A549 (cell line): Measurements from ENCODE around the gene CSNK1A1L. TPM values are rescaled to one million over a fixed set of nuclear protein-coding genes. Genes with fewer than 3 reads are reported as not detected.

Source experiments
- ATAC-seq, 2 experiments: fragments of 200-7000 bp in 1 of 2; fragments of >200 bp in 1 of 2; cut with Nextera tagmentation in 1 of 2; cut with Tn5 transposase in 1 of 2; 3 replicates each; pipeline versions ENCODE4 v1.8.0 to v1.9.1; 2018 to 2020; ENCODE audit warnings: mild to moderate bottlenecking in 1 of 2, moderate library complexity in 1 of 2
- CTCF ChIA-PET: fragments of 300-600 bp; sonication (Branson Sonifier 250); formaldehyde crosslinking; extraction: SDS; loops from one replicate; lab custom pipeline; 2021; ENCODE audit warnings: antibody characterized with exemption, inconsistent platforms; lab: Yijun Ruan, JAX
- POLR2A ChIA-PET: fragments of 350-600 bp; formaldehyde crosslinking; extraction: SDS; loops from one replicate; lab custom pipeline; 2021; ENCODE audit warnings: antibody characterized with exemption, inconsistent platforms; lab: Yijun Ruan, JAX
- DNase-seq, 2 experiments: peaks; one replicate each; pipeline versions ENCODE4 v3.0.0 to v3.0.0-alpha.2; 2011 to 2016; ENCODE audit warnings: low read depth in 1 of 2, low spot score in 1 of 2
- FAIRE-seq: peaks from 2 replicates; lab custom pipeline; 2011; peaks lifted over from hg19 to GRCh38; lab: Jason Lieb, UNC
- H3K27ac ChIP-seq, 2 experiments: fragments of >200 bp; sonication (Bioruptor Twin); formaldehyde crosslinking; 3 replicates each; pipeline ENCODE4 v1.5.1; 2016 to 2017
- H3K4me1 ChIP-seq: fragments of >200 bp; sonication (Bioruptor Twin); formaldehyde crosslinking; 3 replicates; pipeline ENCODE4 v1.6.1; 2016
- H3K4me2 ChIP-seq: fragments of >200 bp; sonication (Bioruptor Twin); formaldehyde crosslinking; 3 replicates; pipeline ENCODE4 v1.6.1; 2016
- H3K4me3 ChIP-seq: fragments of >200 bp; sonication (Bioruptor Twin); formaldehyde crosslinking; 3 replicates; pipeline ENCODE4 v1.5.1; 2016
- H3K9me3 ChIP-seq: fragments of >200 bp; sonication (Bioruptor Twin); formaldehyde crosslinking; 3 replicates; pipeline ENCODE4 v1.6.1; 2016
- ATOH8 ChIP-seq: fragments of 250-450 bp; sonication (Bioruptor Pico); IDR thresholded peaks from 2 replicates; pipeline ENCODE4 v1.5.0; 2020; ENCODE audit warnings: low read depth, mild to moderate bottlenecking, moderate library complexity
- BHLHE40 ChIP-seq: IDR thresholded peaks from 2 replicates; pipeline ENCODE4 v1.6.1; 2012; ENCODE audit warnings: low read depth, low read length, inconsistent platforms
- CBX2 ChIP-seq: fragments of 200-600 bp; sonication (generic); IDR thresholded peaks from 2 replicates; pipeline ENCODE4 v1.6.1; 2016; ENCODE audit warnings: low read depth, mild to moderate bottlenecking, borderline replicate concordance
- CBX8 ChIP-seq: fragments of 200-600 bp; sonication (generic); IDR thresholded peaks from 2 replicates; pipeline ENCODE4 v1.6.1; 2016
- CEBPB ChIP-seq, 2 experiments: fragments of >200 bp in 1 of 2; sonication (Bioruptor Twin) in 1 of 2; formaldehyde crosslinking in 1 of 2; IDR thresholded peaks; 2 replicates each; pipeline ENCODE4 v1.6.1; 2012 to 2016
- CHD4 ChIP-seq: fragments of 200-600 bp; sonication (generic); IDR thresholded peaks from 2 replicates; pipeline ENCODE4 v1.6.1; 2016; ENCODE audit warnings: antibody characterized with exemption, mild to moderate bottlenecking, borderline replicate concordance
- EHF ChIP-seq: fragments of 250-450 bp; sonication (Bioruptor Pico); IDR thresholded peaks from 2 replicates; pipeline ENCODE4 v1.5.0; 2020; ENCODE audit warnings: mild to moderate bottlenecking
- EHMT2 ChIP-seq: fragments of 200-600 bp; sonication (generic); IDR thresholded peaks from 2 replicates; pipeline ENCODE4 v1.6.1; 2016; ENCODE audit warnings: antibody characterized with exemption, low read depth, mild to moderate bottlenecking, moderate library complexity
- ESRRA ChIP-seq: fragments of 150-350 bp; IDR thresholded peaks from 2 replicates; pipeline ENCODE4 v1.6.1; 2014; ENCODE audit warnings: mild to moderate bottlenecking, low read length, borderline replicate concordance
- FOSB ChIP-seq: fragments of 250-450 bp; sonication (Bioruptor Pico); IDR thresholded peaks from 2 replicates; pipeline ENCODE4 v1.5.0; 2020; ENCODE audit warnings: mild to moderate bottlenecking, moderate library complexity
- FOSL2 ChIP-seq, 2 experiments: fragments of 450-650 bp in 1 of 2; fragments of >200 bp in 1 of 2; sonication (Bioruptor Twin) in 1 of 2; formaldehyde crosslinking; IDR thresholded peaks; 2 replicates each; pipeline versions ENCODE4 v1.5.0 to v1.6.1; 2016 to 2020; ENCODE audit warnings: mild to moderate bottlenecking in 1 of 2, moderate library complexity in 1 of 2
- HMGXB4 ChIP-seq: fragments of 250-450 bp; sonication (Bioruptor Pico); IDR thresholded peaks from 2 replicates; pipeline ENCODE4 v1.5.0; 2021; ENCODE audit warnings: mild to moderate bottlenecking, moderate library complexity, borderline replicate concordance
- HOXB13 ChIP-seq: fragments of 250-450 bp; sonication (Bioruptor Pico); IDR thresholded peaks from 2 replicates; pipeline ENCODE4 v1.5.0; 2020; ENCODE audit warnings: low read depth, mild to moderate bottlenecking, moderate library complexity
- HOXB5 ChIP-seq: fragments of 250-450 bp; sonication (Bioruptor Pico); IDR thresholded peaks from 2 replicates; pipeline ENCODE4 v1.5.0; 2020; ENCODE audit warnings: mild to moderate bottlenecking, moderate library complexity
- JUN ChIP-seq, 2 experiments: fragments of >200 bp; sonication (Bioruptor Twin); formaldehyde crosslinking; IDR thresholded peaks; 2 replicates in 1 of 2; 3 replicates in 1 of 2; pipeline ENCODE4 v1.6.1; 2016 to 2017
- KDM5A ChIP-seq: fragments of 200-600 bp; sonication (generic); IDR thresholded peaks from 2 replicates; pipeline ENCODE4 v1.6.1; 2016; ENCODE audit warnings: antibody characterized with exemption, mild to moderate bottlenecking
- MAFK ChIP-seq: fragments of 450-650 bp; IDR thresholded peaks from 2 replicates; pipeline ENCODE4 v1.6.1; 2014; ENCODE audit not compliant: partially characterized antibody
- MAZ ChIP-seq: fragments of 150-350 bp; IDR thresholded peaks from 2 replicates; pipeline ENCODE4 v1.6.1; 2014; ENCODE audit warnings: antibody characterized with exemption, low read depth, low read length, borderline replicate concordance
- NFE2L2 ChIP-seq: fragments of 150-350 bp; conservative IDR thresholded peaks from 2 replicates; pipeline ENCODE4 v1.6.1; 2014; ENCODE audit warnings: low read length
- NPAS2 ChIP-seq: fragments of 250-450 bp; sonication (Bioruptor Pico); IDR thresholded peaks from 2 replicates; pipeline ENCODE4 v1.8.0; 2022; ENCODE audit warnings: mild to moderate bottlenecking, moderate library complexity, borderline replicate concordance
- NR3C1 ChIP-seq: fragments of >200 bp; sonication (Bioruptor Twin); formaldehyde crosslinking; IDR thresholded peaks from 3 replicates; pipeline ENCODE4 v1.6.1; 2017
- POLR2A ChIP-seq: IDR thresholded peaks from 2 replicates; pipeline ENCODE4 v1.6.1; 2012; ENCODE audit warnings: mild to moderate bottlenecking, low read length
- POLR2AphosphoS2 ChIP-seq: conservative IDR thresholded peaks from 2 replicates; pipeline ENCODE4 v1.6.1; 2012; ENCODE audit warnings: low read length, improper control_type of control experiment, inconsistent platforms
- RCOR1 ChIP-seq: fragments of 150-350 bp; IDR thresholded peaks from 2 replicates; pipeline ENCODE4 v1.6.1; 2014; ENCODE audit warnings: antibody characterized with exemption, low read length, low read depth
- SMC3 ChIP-seq: fragments of >200 bp; sonication (Bioruptor Twin); formaldehyde crosslinking; IDR thresholded peaks from 3 replicates; pipeline ENCODE4 v1.6.1; 2018; ENCODE audit warnings: inconsistent platforms
- USF2 ChIP-seq: fragments of 450-650 bp; IDR thresholded peaks from 2 replicates; pipeline ENCODE4 v1.6.1; 2014; ENCODE audit warnings: antibody characterized with exemption
- ZSCAN20 ChIP-seq: fragments of 250-450 bp; sonication (Bioruptor Pico); IDR thresholded peaks from 2 replicates; pipeline ENCODE4 v1.8.0; 2022; ENCODE audit warnings: mild to moderate bottlenecking, moderate library complexity
- WGBS: methylation state at CpG from one replicate; pipeline ENCODE4 v1.1.6; 2017; ENCODE audit errors: missing lambda C conversion rate; 5-methylcytosine and 5-hydroxymethylcytosine counted together
- polyA plus RNA-seq, 4 experiments: library from polyadenylated mRNA; depleted of rRNA in 3 of 4; stranded (reverse); fragments of >200 nt; fragmentation: RNase III in 1 of 4; extraction: RNeasy Plus Mini Kit Qiagen cat#74134 plus additional on column Dnase treatment in 1 of 4; gene quantifications; 2 replicates in 3 of 4; 3 replicates in 1 of 4; pipeline ENCODE4 v1.2.3, GENCODE V29; 2011 to 2017

Gene CSNK1A1L
- polyA plus RNA-seq, 2 of the 4 experiments (the other 2 are of a cell fraction) = not detected

GRCh38 chr13:37118016-37118415, 12.6 kb upstream of the CSNK1A1L start:
- no peak for DNase-seq

GRCh38 chr13:37114250-37114649, 8.8 kb upstream of the CSNK1A1L start:
- FAIRE-seq = no peak
- no peak overlapping the region for H3K4me2 ChIP-seq
- 8% methylated on average over 4 of the region's 4 CpGs for WGBS
- H3K4me3 ChIP-seq = no peak overlapping the region
- H3K4me1 ChIP-seq = no peaks in the 10 kb centered on the region
- H3K9me3 ChIP-seq = no peaks in the 10 kb centered on the region
- no peak overlapping the region for H3K27ac ChIP-seq
- ATAC-seq = no peak
- CTCF ChIA-PET = no interaction called here
- no peak for TF ChIP-seq JUN (IDR thresholded peaks at IDR 0.05)
- TF ChIP-seq EHF (CRISPR knock-in tag) = no peak
- no peak for TF ChIP-seq EHMT2
- TF ChIP-seq RCOR1 = no peak
- no peak for TF ChIP-seq FOSL2 (IDR thresholded peaks at IDR 0.05)
- no peak for TF ChIP-seq FOSL2 (CRISPR knock-in tag; IDR thresholded peaks at IDR 0.05)
- TF ChIP-seq BHLHE40 = no peak
- no peak for TF ChIP-seq ZSCAN20 (CRISPR knock-in tag)
- TF ChIP-seq HOXB13 (CRISPR knock-in tag) = no peak
- no peak for TF ChIP-seq CEBPB (IDR thresholded peaks at IDR 0.05)
- no peak for TF ChIP-seq NPAS2 (CRISPR knock-in tag)
- TF ChIP-seq FOSB (CRISPR knock-in tag) = no peak
- POLR2A ChIA-PET = no interaction called here
- DNase-seq = no peak

More at GRCh38 chr13:37118016-37118415, 12.6 kb upstream of the CSNK1A1L start:
- no peak overlapping the region for H3K4me3 ChIP-seq
- no peaks in the 10 kb centered on the region for H3K4me1 ChIP-seq
- no peaks in the 10 kb centered on the region for H3K9me3 ChIP-seq
- ATAC-seq = no peak
- ChIA-PET POLR2A (no interaction called here), CTCF (interaction anchor here (0.6 kb wide), 1 partner anchor 9 kb away, joined by 3 read pairs; no protein-coding TSS in a partner anchor)
- 13% methylated on average over 3 of the region's 3 CpGs for WGBS
- H3K27ac ChIP-seq = no peak overlapping the region
- TF ChIP-seq CBX2 (no peak), NR3C1 (no peak), ESRRA (no peak), EHF (CRISPR knock-in tag) (no peak), MAFK (no peak), MAZ (no peak), POLR2A (no peak), HOXB5 (CRISPR knock-in tag) (no peak), CHD4 (no peak), SMC3 (no peak), NFE2L2 (no peak), ATOH8 (no peak), USF2 (no peak), NPAS2 (CRISPR knock-in tag) (no peak), KDM5A (no peak), HMGXB4 (CRISPR knock-in tag) (no peak), POLR2AphosphoS2 (no peak), CBX8 (no peak), EHMT2 (no peak)
- TF ChIP-seq, all 56 proteins: peak for 0
- no peak for FAIRE-seq
- no peak overlapping the region for H3K4me2 ChIP-seq
